Measurements from ENCODE around the gene ZNF24.

Gene ZNF24

GRCh38 chr18:35322486-35323458 is 21.4 kb downstream of the ZNF24 start:
- Histone ChIP-seq H3K27me3 (no peaks in the 10 kb centered on the region), H3K4me1 (ENCODE audit: control insufficient read depth in 1 of 2, insufficient read depth in 1 of 2, low read depth in 1 of 2, low read length in 1 of 2) (no peaks in the 10 kb centered on the region), H3K4me3 (ENCODE audit: low read depth in 1 of 2, low read length in 1 of 2) (no peak overlapping the region), H3K36me3 (no peaks in the 10 kb centered on the region), H3K9me3 (no peaks in the 10 kb centered on the region), H3K27ac (no peak overlapping the region)
- TF ChIP-seq CTCF (IDR thresholded peaks at IDR 0.05): no peak

GRCh38 chr18:35311496-35311895 is 32.7 kb downstream of the ZNF24 start:
- no peak for TF ChIP-seq CTCF (IDR thresholded peaks at IDR 0.05)
- Histone ChIP-seq H3K27ac (no peak overlapping the region), H3K4me3 (ENCODE audit: low read depth in 1 of 2, low read length in 1 of 2) (no peak overlapping the region), H3K4me1 (ENCODE audit: control insufficient read depth in 1 of 2, insufficient read depth in 1 of 2, low read depth in 1 of 2, low read length in 1 of 2) (no peaks in the 10 kb centered on the region), H3K27me3 (no peaks in the 10 kb centered on the region), H3K36me3 (no peaks in the 10 kb centered on the region), H3K9me3 (peaks cover 23% of the 10 kb centered on the region)

DNA sequence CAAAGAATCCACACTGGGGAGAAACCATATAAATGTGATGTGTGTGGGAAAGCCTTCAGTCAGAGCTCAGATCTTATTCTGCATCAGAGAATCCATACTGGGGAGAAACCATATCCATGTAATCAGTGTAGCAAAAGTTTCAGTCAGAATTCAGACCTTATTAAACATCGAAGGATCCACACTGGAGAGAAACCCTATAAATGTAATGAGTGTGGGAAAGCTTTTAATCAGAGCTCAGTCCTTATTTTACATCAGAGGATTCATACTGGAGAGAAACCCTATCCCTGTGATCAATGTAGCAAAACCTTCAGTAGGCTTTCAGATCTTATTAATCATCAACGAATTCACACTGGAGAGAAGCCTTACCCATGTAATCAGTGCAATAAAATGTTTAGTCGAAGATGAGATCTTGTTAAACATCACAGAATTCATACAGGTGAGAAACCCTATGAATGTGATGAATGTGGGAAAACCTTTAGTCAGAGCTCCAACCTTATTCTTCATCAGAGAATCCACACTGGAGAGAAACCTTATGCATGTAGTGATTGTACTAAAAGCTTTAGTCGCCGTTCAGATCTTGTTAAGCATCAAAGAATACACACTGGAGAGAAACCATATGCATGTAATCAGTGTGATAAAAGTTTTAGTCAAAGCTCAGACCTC is 37.5 kb downstream of the ZNF24 start:
- Histone ChIP-seq H3K9me3 (peaks cover 47% of the 10 kb centered on the region), H3K4me3 (ENCODE audit: low read depth in 1 of 2, low read length in 1 of 2) (no peak overlapping the region), H3K27ac (no peak overlapping the region), H3K4me1 (ENCODE audit: control insufficient read depth in 1 of 2, insufficient read depth in 1 of 2, low read depth in 1 of 2, low read length in 1 of 2) (no peaks in the 10 kb centered on the region), H3K36me3 (no peaks in the 10 kb centered on the region), H3K27me3 (no peaks in the 10 kb centered on the region)
- no peak for TF ChIP-seq CTCF (IDR thresholded peaks at IDR 0.05)

- H3K27ac ChIP-seq: no peak overlapping the region
- peaks cover 38% of the 10 kb centered on the region for H3K9me3 ChIP-seq
- H3K27me3 ChIP-seq: no peaks in the 10 kb centered on the region
- no peak overlapping the region for H3K4me3 ChIP-seq (ENCODE audit: low read depth in 1 of 2, low read length in 1 of 2)
- no peaks in the 10 kb centered on the region for H3K36me3 ChIP-seq
- TF ChIP-seq CTCF (IDR thresholded peaks at IDR 0.05): no peak
- no peaks in the 10 kb centered on the region for H3K4me1 ChIP-seq (ENCODE audit: control insufficient read depth in 1 of 2, insufficient read depth in 1 of 2, low read depth in 1 of 2, low read length in 1 of 2)
Observed at GRCh38 chr18:35303610-35304009, 40.6 kb downstream of the ZNF24 start.

DNA sequence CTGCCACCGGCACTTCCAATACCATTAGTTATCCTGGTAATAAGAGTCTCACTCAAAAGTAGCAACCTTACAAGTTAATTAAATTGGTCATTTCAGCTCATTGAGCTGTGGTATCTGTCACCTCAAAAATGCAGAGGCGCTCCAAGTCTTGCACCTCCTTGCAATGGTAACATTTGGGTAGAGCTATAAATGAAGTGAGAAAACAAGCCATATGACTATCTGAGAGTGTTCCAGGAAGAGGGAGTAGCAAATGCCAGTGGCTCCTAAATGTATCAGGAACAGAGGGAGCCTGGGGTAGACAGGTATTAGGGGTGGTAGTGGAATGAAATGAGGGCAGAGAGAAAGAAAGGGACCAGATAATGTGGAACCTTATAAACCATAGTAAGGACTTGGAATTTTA is 48.2 kb downstream of the ZNF24 start:
- Histone ChIP-seq H3K4me3 (ENCODE audit: low read depth in 1 of 2, low read length in 1 of 2) (no peak overlapping the region), H3K4me1 (ENCODE audit: control insufficient read depth in 1 of 2, insufficient read depth in 1 of 2, low read depth in 1 of 2, low read length in 1 of 2) (peaks cover 2 to 4% of the 10 kb centered on the region in 2 experiments), H3K9me3 (no peaks in the 10 kb centered on the region), H3K27me3 (no peaks in the 10 kb centered on the region), H3K27ac (no peak overlapping the region), H3K36me3 (peaks cover 6% of the 10 kb centered on the region)
- no peak for TF ChIP-seq CTCF (IDR thresholded peaks at IDR 0.05)
